ENCODE measurements around the gene ZAP70. TPM values are rescaled to one million over a fixed set of nuclear protein-coding genes. Genes with fewer than 3 reads are reported as not detected.

The ZAP70 gene
- total and polyA plus RNA-seq, 2 donors (not counting 3 experiments of a cell fraction or from before 2014, with no cell fraction given), result 0.14 TPM; not detected in 1

DNA sequence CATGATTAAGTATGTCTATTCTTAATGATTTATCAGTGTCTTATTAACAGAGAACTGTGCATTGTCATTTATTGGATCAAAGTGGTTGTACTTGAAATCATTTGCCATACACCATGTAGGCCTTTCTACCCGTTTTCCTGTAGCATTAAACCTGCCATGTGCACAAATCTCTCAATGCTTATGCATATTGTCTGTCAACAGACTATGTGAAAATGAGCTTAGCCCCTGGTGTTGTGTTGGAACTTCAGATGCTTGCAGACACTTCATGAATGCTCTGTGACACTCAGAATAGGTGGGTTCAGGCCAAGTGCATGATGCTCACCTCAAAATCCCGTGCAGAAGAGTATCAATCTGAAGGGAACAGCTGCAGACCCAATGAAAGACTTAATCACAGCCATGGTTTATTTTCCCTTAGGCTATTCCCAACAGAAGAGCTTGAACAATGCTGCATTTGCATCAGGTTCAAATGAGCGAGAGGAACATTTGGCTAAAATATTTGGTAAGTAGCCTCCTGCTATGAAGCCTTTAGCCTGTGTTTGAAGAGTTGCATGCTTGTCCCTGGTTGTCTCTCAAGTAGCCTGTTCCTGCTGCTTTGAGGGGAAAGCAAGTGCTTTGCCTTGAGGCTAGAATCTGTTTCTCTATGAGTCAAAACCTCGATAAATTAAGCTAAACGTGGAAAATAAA is 37.8 kb upstream of the ZAP70 start:
- no peak for TF ChIP-seq JUN (IDR thresholded peaks at IDR 0.05; ENCODE audit: borderline replicate concordance, insufficient read depth, insufficient read length, low read depth)
- TF ChIP-seq GATA2 (IDR thresholded peaks at IDR 0.05; ENCODE audit: insufficient read depth, insufficient read length, low read depth, low read length), result no peak
- Histone ChIP-seq H3K79me2 (ENCODE audit: control insufficient read depth, insufficient read depth, low read length) (no peaks in the 10 kb centered on the region), H3K9me1 (replicated peaks; ENCODE audit: control insufficient read depth, extremely low read depth, insufficient read depth, low read length) (no peaks in the 10 kb centered on the region), H3K9me3 (replicated peaks; ENCODE audit: control insufficient read depth, insufficient read depth, low read length) (no peaks in the 10 kb centered on the region), H3K36me3 (ENCODE audit: control insufficient read depth in 2 of 2, extremely low read depth in 1 of 2, insufficient read depth in 2 of 2, low read length in 2 of 2) (no peaks in the 10 kb centered on the region), H3K27ac (ENCODE audit: insufficient read depth, low read depth, low read length) (no peak overlapping the region), H2AFZ (ENCODE audit: low read depth, low read length) (no peak overlapping the region), H3K4me2 (ENCODE audit: insufficient read depth, low read length) (no peak overlapping the region), H3K9ac (replicated peaks; ENCODE audit: extremely low read depth, insufficient read depth, low read length) (no peak overlapping the region), H4K20me1 (replicated peaks; ENCODE audit: control insufficient read depth, extremely low read depth, insufficient read depth, low read length) (no peaks in the 10 kb centered on the region), H3K27me3 (ENCODE audit: control insufficient read depth in 2 of 2, insufficient read depth in 2 of 2, low read length in 2 of 2) (no peaks in the 10 kb centered on the region), H3K4me1 (ENCODE audit: control insufficient read depth, extremely low read depth, insufficient read depth, low read length) (peaks cover 17% of the 10 kb centered on the region), H3K4me3 (replicated peaks in 1 of 3; ENCODE audit: insufficient read depth in 1 of 3, low read depth in 1 of 3, low read length in 3 of 3) (no peak overlapping the region)
- BruUV-seq (replicated peaks), result no TSS peak
- dilution Hi-C loops (cut with MboI; ENCODE audit: extremely low pct_ligation_motif_present, low sequenced_read_pairs) (no loop called here), intact Hi-C loops (cut with micrococcal nuclease) (no loop called here)
- DNase-seq (ENCODE audit: low read depth, low spot score) (no peak), FAIRE-seq (peak; percentile 21)
- ChIA-PET CTCF (interaction anchor here (1.1 to 3.6 kb wide), 3 partner anchors 9 to 85 kb away, joined by 3 to 17 read pairs (median 10); partner anchors contain the start of gene ACTR1B), POLR2A (no interaction called here)

- intact Hi-C loops (cut with micrococcal nuclease), result no loop called here
- Histone ChIP-seq H3K4me3 (replicated peaks in 1 of 3; ENCODE audit: insufficient read depth in 1 of 3, low read depth in 1 of 3, low read length in 3 of 3) (no peak overlapping the region), H3K4me2 (ENCODE audit: insufficient read depth, low read length) (no peak overlapping the region), H3K36me3 (ENCODE audit: control insufficient read depth in 2 of 2, extremely low read depth in 1 of 2, insufficient read depth in 2 of 2, low read length in 2 of 2) (no peaks in the 10 kb centered on the region), H3K27ac (ENCODE audit: insufficient read depth, low read depth, low read length) (no peak overlapping the region), H3K4me1 (ENCODE audit: control insufficient read depth, extremely low read depth, insufficient read depth, low read length) (peaks cover 17% of the 10 kb centered on the region), H4K20me1 (replicated peaks; ENCODE audit: control insufficient read depth, extremely low read depth, insufficient read depth, low read length) (no peaks in the 10 kb centered on the region), H2AFZ (ENCODE audit: low read depth, low read length) (peak overlapping the region; percentile 48), H3K79me2 (ENCODE audit: control insufficient read depth, insufficient read depth, low read length) (no peaks in the 10 kb centered on the region), H3K9me3 (replicated peaks; ENCODE audit: control insufficient read depth, insufficient read depth, low read length) (no peaks in the 10 kb centered on the region), H3K9ac (replicated peaks; ENCODE audit: extremely low read depth, insufficient read depth, low read length) (no peak overlapping the region), H3K27me3 (ENCODE audit: control insufficient read depth in 2 of 2, insufficient read depth in 2 of 2, low read length in 2 of 2) (no peaks in the 10 kb centered on the region), H3K9me1 (replicated peaks; ENCODE audit: control insufficient read depth, extremely low read depth, insufficient read depth, low read length) (no peaks in the 10 kb centered on the region)
- no peak for TF ChIP-seq GATA2 (IDR thresholded peaks at IDR 0.05; ENCODE audit: insufficient read depth, insufficient read length, low read depth, low read length)
- no peak for FAIRE-seq
- no peak for DNase-seq (ENCODE audit: low read depth, low spot score)
- dilution Hi-C loops (cut with MboI; ENCODE audit: extremely low pct_ligation_motif_present, low sequenced_read_pairs), result no loop called here
- POLR2A ChIA-PET, result interaction anchor here (1.3 kb wide), 1 partner anchor 12 kb away, joined by 4 read pairs; the partner anchor contains the start of gene ACTR1B
- CTCF ChIA-PET, result interaction anchor here (1.1 to 3.6 kb wide), 7 partner anchors 10 to 86 kb away, joined by 3 to 17 read pairs (median 5); partner anchors contain the start of gene ACTR1B
- BruUV-seq (replicated peaks), result no TSS peak
Measured at GRCh38 chr2:97676620-97677019, 36.8 kb upstream of the ZAP70 start.
